IMR-90 (cell line): Measurements from ENCODE around the gene OR6J1.
"Not testable (repeated sequence)": the region's sequence is repeated elsewhere in the genome, so short reads cannot be mapped to it uniquely, and the experiment has no call there.

Source experiments
- BHLHE40 ChIP-seq: fragments of 150-350 bp; IDR thresholded peaks from 2 replicates; pipeline ENCODE4 v1.6.1; 2016; ENCODE audit warnings: mild to moderate bottlenecking, low read depth, low read length
- CEBPB ChIP-seq: IDR thresholded peaks from 2 replicates; pipeline ENCODE4 v1.6.1; 2012; ENCODE audit warnings: low read depth, low read length, improper control_type of control experiment
- CTCF ChIP-seq: conservative IDR thresholded peaks from 2 replicates; pipeline ENCODE4 v1.5.1; 2012; ENCODE audit warnings: mild to moderate bottlenecking, low read depth, low read length, improper control_type of control experiment
- ELK1 ChIP-seq: fragments of 150-350 bp; IDR thresholded peaks from 2 replicates; pipeline ENCODE4 v1.6.1; 2016; ENCODE audit warnings: low read depth, mild to moderate bottlenecking, low read length, moderate library complexity, borderline replicate concordance
- MAFK ChIP-seq: IDR thresholded peaks from 2 replicates; pipeline ENCODE4 v1.6.1; 2012; ENCODE audit warnings: low read depth, low read length, improper control_type of control experiment
- MAZ ChIP-seq: IDR thresholded peaks from 2 replicates; pipeline ENCODE4 v1.6.1; 2012; ENCODE audit warnings: low read depth, mild to moderate bottlenecking, low read length, improper control_type of control experiment, moderate library complexity, borderline replicate concordance
- POLR2A ChIP-seq: IDR thresholded peaks from 2 replicates; pipeline ENCODE4 v1.6.1; 2012; ENCODE audit warnings: mild to moderate bottlenecking, low read depth, low read length
- RAD21 ChIP-seq: IDR thresholded peaks from 2 replicates; pipeline ENCODE4 v1.6.1; 2012; ENCODE audit warnings: low read length, improper control_type of control experiment
- RCOR1 ChIP-seq: IDR thresholded peaks from 2 replicates; pipeline ENCODE4 v1.6.1; 2012; ENCODE audit warnings: mild to moderate bottlenecking, low read length, improper control_type of control experiment; ENCODE audit not compliant: insufficient replicate concordance
- RFX5 ChIP-seq: IDR thresholded peaks from 2 replicates; pipeline ENCODE4 v1.8.0; 2012; ENCODE audit warnings: low read depth, mild to moderate bottlenecking, low read length, moderate library complexity
- SMC3 ChIP-seq: fragments of 150-350 bp; IDR thresholded peaks from 2 replicates; pipeline ENCODE4 v1.6.1; 2016; ENCODE audit warnings: low read depth, mild to moderate bottlenecking, antibody characterized with exemption, low read length, moderate library complexity
- USF2 ChIP-seq: fragments of 150-350 bp; IDR thresholded peaks from 2 replicates; pipeline ENCODE4 v1.6.1; 2017; ENCODE audit warnings: mild to moderate bottlenecking, antibody characterized with exemption, low read length, low read depth

- not testable (repeated sequence) for TF ChIP-seq CTCF, MAZ, POLR2A, SMC3, CEBPB, RCOR1, RFX5, RAD21, ELK1, USF2, BHLHE40, MAFK
Observed at GRCh38 chr14:22587677-22588422, 56.3 kb downstream of the OR6J1 start.
